HTERT RPE-1 (cell line): ENCODE measurements around the gene PLEKHM3.

Source experiments
- in situ Hi-C: fragments of 300-500 bp; cut with MboI; formaldehyde crosslinking; loops from 4 replicates; pipeline ENCODE4 v1.14.3; 2020; ENCODE audit warnings: low sequenced_read_pairs

PLEKHM3 gene

DNA sequence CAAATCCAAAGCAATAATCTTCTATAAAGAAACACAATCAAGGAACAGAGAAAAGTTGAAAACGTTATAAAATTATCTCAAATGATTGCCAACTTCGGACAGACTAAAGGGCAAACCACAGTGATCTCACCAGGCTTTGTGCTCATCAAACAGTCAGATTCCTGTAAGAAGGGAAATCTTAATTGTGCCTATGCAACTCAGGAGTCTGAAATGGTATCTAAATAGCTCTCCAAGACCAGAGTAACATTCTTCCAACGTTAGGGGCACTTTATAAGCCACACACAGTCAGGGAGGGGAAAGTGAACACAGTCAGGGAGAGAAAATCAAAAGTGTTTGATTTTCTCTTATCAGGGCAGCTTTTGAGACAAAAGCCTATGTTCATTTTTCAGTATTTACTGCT lies 29.4 kb downstream of the PLEKHM3 start:
- in situ Hi-C loops = no loop called here

DNA sequence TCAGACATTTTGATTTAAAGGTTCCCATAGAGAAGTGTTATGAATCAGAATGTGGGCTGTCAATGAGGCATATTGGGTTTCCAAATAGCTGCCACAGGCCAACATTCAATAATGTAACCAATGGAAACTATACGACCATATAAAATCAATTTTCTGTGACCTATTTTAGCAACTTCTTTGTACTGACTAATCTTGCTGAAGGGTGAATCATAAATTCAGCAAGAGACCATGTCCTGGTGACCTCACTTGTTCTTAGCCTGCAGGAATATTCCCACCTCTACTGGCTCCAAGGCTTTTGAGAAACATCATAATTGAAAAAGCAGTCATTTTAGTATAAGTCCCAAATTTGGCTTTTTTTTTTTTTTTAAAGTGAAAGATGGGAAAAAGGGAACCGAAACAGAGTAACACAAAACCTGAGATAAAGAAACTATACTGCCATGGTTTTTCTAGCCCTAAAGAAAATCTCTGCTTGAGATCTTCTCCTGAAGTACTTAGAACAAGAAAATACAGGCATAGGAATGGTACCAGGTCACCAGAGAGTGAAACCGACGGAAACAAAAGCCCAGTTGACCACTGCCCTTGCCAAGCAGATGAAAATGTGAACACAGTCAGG lies 32.1 kb downstream of the PLEKHM3 start:
- in situ Hi-C loops = no loop called here

DNA sequence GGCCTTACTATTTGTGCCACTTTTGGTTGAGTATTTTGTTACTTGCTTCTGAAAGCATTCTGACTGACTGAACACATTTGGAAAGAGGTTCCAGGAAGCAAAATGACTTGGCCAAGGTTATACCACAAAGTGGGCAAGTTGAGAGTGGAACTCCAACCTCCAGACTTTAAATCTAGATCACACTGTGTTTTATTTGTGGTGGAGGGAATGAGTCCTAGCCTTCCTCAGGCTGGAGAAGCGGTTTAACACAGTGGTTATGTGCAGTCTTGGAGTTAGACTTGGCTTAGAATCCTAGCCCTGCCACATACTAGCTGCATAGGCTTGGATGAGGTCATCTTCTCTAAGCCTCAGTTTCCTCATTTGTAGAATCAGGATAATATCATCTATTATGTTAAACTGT lies 33.4 kb downstream of the PLEKHM3 start:
- in situ Hi-C loops = no loop called here

DNA sequence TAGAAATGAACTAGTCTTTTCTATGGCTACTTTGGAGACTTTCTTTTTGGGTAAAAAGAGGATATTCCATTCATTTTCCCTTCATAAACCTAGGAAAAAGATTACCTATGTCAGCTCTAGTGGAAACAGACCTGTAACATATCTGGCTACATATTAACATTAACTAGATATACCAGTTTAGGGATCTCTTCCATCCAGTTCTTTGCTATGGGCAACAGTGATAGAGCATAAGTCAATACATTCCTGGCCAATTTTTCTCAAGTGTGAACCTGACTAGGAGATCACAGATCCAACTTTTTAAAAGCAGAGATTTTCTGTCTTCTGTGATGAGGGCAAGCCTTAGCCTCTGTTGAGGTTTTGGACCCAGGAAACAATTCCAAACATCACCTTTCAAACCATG lies 34.5 kb downstream of the PLEKHM3 start:
- in situ Hi-C loops = no loop called here

DNA sequence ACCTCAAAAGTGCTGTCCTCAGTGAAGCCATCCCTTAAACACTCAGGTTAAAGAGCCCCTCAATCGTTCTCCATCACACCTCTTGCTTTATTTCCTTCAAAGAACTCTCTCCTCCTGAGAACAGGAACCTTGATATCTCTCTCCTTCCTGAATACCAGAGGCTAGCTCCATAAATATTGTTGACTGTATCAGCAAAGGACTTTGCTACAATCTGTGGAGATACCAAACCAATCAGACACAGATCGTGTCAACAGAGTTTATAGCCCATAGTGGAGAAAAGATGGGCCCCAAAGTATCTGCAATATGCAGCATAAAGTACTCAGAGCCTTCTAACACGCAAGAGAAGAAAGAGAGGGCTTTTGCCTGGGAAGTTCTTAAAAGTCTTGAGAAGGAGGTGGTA lies 36.4 kb downstream of the PLEKHM3 start:
- in situ Hi-C loops = no loop called here

DNA sequence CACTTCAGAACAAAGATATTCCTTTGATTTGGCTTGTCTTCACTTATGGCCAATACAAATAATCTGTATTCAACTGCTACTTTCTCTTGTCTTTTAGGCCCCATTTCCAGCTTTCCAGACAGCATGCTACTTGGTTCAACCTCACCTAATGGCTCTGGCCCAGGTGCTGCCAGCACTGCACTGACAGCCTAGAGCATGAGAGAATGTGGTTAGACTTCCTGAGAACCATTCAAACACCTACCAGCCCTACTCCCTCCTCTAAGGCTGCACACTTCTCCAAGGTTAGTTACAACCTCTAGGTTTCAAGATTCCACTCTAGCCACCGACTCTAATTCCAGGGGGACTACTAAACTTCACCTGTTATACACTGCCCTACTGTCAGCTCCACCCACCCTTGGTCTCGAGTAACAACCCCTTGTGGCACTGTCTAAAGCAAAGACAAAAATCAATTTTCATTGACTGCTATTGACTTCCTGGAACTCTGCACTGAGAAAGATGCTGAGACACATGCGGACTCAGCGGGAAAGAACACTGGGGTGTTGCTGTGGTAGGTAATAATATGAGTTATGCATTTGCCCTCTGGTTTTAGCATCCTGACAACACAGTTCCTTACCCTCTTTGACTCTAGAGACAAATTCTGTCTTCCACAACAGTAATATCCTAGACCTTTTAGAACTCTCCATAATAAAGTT lies 38.2 kb downstream of the PLEKHM3 start:
- in situ Hi-C loops = no loop called here

DNA sequence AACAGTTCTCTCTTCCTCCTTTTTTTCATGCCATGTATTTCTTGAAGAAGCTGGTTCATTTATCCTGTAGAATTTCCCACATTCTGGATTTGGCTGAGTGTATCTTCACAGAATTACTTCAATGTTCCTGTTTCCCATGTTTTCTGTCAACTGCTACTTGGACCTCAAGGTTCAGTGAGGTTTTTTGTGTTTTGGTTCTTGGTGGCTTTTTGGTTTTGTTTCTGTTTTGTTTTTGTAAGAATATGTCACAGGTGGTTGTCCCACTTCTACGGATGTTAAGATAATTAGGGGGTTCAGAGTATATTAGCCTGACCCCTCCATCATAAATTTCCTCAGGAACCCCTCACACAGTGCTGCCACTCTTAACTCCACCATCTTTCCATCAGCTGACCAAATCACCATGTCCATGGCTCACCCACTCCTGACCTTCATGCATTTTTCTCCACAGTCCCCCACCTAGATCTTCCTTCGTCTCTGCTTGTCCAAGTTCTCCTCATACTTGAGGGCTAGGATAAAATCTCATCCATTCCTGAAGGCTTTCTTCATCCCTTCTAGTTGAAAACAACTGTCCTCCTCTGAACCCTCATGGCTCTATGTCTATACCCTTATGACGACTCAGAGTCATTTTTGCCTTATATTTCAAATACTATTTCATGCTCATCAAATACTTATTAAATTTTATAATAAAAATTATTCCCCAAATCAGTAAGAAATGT lies 40.4 kb downstream of the PLEKHM3 start:
- in situ Hi-C loops = no loop called here

DNA sequence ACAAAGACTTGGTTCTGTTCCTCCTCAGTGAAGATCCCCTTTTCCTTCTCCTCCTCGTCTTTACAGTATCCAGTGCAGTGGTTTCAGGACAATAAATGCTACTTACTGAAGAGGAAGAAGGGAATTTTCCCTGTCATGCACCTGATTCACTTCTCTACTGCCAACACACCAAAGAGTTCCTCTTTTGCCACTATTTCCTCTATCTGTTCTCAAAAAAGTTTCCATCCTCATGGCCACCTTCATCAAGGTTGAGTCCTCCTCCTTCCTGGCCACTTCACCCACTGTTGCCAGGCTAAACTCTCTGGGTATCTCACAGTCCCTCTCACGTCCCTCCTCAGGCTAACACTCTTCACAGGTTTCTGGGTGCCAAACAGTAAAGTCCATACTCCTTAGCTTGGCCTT lies 41.7 kb downstream of the PLEKHM3 start:
- in situ Hi-C loops = no loop called here

DNA sequence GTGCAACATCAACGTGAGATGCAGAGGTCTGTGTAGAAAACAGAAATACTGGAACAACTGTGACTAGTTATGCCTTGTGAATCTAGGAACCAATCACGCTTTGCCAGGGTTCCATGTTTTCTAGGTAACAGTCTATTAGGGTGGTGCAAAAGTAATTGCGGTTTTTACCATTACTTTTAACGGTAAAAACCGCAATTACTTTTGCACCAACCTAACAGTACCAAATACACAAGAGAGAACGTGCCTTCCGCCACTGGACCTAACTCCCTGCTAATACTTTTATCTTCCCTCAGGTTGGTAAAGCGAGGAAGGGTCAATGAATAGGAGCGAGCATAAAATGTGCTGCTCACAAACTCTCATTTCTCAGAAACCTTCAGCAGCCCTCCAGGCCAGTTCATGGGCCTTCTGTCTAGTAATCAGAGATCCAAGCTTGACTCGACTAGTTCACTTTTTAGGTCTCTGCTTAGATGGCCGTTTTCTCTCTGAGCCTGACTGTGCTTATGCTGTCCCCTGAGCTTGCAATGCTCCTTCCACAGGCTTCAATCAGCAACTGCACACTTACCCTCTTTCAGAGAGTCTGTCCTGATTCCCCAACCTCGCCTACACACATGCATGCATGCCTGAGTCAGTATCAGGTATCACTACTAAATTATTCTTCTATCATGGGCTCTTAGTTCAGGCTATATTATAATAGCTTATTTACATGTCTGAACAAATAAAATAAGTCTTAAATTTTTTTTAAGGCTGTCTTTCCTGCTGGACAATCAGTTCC lies 47.0 kb downstream of the PLEKHM3 start:
- in situ Hi-C loops = no loop called here

DNA sequence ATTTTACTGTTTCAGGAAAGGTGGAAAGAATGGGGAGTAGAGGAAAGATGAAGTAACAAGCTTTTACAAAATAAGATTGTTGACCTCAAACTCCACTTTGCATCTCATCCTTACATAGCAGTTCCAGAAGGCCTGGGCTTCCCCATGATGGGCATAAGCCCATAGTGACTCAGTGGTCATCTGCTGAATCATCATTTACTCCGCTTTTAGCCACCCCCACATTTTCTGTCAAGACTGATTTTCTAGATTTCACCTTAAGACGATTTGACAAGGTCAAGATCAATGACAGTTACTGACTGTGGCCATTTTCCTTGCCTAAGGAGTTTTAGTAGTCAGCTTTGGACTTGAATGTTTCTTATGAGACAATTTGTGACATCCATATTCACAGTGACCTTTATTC lies 49.4 kb downstream of the PLEKHM3 start:
- in situ Hi-C loops = no loop called here

DNA sequence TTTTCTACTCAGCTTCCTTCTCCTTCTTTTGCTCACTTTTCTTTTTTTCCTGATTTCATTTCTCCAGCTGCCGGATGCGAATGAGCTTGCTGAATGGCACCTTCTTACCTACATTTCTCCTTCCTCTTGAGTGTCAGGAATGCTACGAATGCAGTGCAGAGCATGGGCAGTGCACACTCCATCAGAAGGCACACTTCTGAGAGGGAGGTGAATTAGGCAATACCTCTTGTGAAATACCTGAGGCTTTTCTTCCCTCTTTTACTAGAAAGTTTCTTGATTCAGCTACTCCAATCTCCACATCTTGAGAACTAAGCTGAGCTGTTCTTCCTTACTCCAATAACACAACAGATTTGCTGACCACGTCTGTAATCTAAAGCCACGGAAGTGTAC lies 51.1 kb downstream of the PLEKHM3 start:
- in situ Hi-C loops = no loop called here

DNA sequence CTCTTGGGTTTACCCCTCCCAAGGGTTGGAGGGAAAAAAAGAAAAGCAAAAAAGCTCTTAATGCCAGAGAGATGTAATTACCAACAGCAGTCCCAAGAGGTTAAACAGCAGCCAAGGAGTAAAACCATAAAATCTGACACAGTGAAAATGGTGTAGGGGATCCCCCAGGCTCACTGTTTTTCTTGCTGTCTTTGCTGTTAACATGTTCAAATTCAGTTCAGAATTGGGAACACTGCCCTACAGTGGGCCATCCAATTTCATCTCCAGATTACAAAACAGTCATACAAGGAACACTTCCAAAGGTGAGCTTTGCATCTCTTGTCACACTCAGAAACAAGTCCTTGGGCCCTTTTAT lies 54.5 kb downstream of the PLEKHM3 start:
- in situ Hi-C loops = no loop called here

DNA sequence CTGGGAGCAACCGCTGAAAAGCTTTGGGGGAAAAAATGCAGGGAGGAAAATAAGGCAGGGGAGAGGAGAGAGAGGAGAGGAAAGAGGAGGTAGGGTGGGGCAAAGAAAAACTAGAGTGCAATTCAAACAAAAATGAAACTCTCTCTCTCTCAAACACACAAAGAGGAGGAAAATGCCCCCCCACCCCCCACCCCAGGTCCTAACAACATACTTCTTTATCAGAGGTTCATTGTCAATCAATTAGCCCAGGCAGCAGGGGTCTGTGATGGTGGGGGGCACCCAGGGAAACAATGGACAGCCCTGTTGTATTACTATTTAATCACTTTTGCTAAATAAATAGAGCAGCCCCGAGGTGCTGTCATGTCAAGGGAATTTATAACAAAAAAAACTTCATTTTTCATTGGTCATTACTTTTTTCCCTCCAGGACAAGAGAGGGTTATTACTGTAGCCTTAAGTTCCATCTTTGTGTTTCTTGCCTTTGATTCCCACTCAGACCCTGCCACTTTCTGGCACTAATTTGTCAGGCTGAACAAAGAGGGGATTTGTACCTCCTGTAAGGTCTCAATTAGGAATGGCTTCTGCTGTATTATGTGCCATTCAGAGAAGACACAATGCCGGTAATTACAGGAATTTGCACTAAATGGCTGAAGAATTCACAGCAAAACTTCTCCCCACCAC lies 55.0 kb downstream of the PLEKHM3 start:
- in situ Hi-C loops = no loop called here

DNA sequence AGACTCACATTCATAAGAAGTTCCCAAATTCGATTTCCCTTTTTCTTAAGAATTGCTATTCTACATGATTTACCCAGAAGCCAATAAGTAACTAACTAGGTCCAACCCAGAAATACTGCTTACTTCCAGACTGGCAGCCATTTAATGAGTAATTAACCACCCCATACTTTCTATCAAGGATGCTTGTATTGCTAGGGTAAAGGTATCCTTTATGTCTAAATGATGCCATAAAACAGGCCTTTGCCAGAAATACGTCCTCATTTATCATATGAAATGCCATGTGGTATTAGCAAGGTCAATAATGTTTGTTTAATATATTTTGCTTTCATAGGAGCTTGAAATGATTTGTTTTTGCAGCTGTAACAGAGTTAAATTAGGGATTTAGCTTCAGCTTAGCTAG lies 56.1 kb downstream of the PLEKHM3 start:
- in situ Hi-C loops = no loop called here

DNA sequence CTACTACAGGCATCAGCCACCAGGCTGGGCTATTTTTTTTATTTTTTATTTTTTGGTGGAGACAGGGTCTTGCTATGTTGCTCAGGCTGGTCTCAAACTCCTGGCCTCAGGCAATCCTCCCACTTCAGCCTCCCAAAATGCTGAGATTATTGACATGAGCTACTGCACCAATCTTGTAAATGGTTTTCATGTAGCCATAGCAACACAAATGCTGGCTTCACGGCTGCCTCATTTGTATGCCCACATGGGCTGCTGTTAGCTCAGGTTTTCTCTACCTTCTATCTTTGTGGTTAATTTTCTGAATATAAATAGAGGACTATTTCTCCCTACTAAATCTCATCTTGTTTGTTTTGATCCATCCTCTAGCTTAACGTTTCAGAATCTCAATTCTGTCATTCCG lies 58.2 kb downstream of the PLEKHM3 start:
- in situ Hi-C loops = no loop called here

DNA sequence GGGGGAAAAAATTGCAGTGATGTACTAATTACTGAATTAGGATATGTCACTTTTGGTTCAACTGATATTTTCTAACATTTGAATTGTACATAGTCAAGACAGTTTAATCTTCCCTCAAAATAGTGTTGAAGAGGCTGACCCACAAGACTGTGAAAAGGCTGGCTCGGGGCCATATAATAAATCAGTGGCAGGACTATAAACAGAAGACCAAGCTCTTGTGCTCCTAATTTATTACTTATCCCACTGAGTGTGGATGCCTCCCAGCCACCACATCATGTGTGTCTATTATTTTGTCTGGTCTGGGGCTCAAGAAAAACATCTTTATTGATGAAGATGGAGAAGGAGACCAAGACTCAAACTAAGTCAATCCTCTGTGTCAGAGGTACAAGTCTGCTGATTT lies 64.4 kb downstream of the PLEKHM3 start:
- in situ Hi-C loops = no loop called here

DNA sequence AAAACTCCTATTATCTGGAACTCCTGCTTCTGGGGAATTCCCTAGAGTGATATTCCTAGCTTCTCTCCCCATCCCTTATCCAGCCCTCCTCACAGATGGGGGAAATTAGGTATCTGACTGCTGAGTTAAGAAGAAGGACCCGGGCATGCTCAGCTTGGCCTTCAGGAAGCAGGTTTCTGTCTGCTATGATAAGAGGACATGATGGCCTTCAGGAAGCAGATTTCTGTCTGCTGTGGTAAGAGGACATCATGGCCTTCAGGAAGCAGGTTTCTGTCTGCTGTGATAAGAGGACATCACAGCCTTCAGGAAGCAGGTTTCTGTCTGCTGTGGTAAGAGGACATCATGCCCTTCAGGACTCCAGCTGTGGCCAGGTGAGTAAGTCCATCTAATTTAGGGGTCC lies 65.2 kb downstream of the PLEKHM3 start:
- in situ Hi-C loops = no loop called here

DNA sequence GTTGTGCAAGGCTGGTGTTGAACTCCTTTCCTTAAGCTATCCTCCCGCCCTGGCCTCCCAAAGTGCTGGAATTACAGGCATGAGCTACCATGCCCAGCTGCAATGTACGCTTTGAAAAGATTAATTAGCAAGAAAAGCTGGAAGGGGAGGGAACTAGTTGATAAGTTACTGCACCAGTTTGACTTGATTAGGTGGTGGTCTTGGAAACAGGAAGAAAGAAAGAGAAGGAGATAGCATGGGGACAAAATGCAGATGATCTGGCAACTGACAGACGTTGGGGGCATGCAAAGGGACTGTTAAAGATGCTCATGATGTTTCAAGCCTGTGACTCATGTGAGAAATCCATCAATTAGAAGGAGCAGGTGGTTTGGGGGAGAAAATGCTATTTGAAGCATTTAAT lies 68.6 kb downstream of the PLEKHM3 start:
- in situ Hi-C loops = no loop called here

DNA sequence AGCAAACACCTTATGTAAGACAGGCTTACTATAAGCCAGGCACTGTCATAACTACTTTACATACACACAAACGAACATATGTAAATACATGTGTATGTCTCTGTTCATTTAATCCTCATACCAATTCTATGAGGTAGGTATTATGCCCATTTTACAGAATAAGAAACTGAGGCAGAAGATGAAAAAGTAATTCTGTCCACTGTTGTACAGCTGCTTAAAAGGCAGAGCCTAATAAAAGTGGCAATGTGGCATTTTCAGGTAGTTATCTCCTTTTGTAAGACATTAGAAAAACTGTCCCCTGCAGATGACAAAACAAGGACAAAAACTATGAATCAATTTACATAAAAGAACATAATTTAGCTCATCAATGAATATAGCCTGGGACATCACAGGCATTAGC lies 69.9 kb downstream of the PLEKHM3 start:
- in situ Hi-C loops = no loop called here

DNA sequence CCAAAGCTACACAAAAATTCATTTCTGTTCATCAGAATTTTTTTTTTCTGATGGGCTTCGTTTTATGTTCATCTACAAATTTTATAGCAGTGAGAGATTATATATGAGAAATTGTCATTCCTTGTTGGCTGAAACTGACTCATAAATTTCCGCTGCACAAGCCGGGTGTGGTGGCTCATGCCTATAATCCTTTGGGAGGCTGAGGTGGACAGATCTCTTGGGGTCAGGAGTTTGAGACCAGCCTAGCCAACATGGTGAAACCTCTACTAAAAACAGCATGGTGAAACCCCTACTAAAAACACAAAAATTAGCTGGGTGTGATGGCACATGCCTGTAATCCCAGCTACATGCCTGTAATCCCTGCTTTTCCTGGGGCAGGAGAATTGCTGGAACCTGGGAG lies 72.0 kb downstream of the PLEKHM3 start:
- in situ Hi-C loops = no loop called here
